NCI-H2107 treated with DMSO at 0.1 percent for 48 hours (cell line): Measurements from ENCODE around the gene PSMG4.

Experiments
- DNase-seq: peaks from one replicate; lab custom pipeline; 2025; ENCODE audit not compliant: unreplicated experiment; lab: John Stamatoyannopoulos, UW

Gene PSMG4

DNA sequence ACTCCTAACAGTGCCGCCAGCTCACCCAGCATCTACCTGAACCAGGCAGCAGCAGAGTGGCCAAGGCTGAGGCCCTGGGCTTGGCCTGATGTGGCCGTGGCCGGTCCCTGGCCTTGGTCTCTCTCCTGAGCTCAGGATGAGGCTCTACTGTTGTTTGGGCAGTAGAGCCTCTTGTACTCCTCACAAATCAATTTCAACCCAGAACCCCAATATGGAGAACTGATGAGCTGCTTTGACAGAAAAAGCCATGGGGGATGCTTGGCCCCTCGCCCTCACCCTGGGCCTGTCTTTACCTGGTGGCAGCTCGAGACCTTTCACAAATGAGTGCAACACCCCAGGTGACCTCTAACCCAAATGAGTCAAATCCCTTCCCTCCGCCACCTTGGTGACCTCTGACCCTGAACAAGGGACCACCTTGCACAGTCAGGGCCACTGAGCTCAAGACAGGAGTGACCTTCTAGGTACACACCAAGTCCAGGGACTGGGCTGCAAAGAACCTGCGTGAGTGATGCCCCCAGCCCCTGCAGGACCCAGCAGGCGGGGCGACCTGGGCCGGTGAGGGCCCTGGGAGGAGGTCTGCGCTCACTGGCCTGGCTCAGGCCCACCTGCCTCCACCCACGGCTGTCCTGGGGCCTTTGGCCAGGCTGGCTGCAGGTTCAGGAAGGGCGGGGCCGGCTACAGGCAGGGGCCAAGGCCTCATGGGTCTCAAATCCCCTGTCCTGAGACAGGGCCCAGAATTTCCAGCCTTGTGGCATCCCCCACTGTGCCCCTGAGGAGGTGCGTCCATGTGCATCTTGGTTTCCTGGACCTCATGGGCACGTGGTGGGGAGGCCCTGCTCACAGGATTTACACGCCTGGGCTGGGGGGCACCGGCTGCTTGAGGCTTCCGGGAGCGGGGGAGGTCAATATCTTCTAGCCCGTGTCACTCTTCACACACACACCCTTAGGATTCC, 30.2 kb downstream of the PSMG4 start:
- no peak for DNase-seq

DNA sequence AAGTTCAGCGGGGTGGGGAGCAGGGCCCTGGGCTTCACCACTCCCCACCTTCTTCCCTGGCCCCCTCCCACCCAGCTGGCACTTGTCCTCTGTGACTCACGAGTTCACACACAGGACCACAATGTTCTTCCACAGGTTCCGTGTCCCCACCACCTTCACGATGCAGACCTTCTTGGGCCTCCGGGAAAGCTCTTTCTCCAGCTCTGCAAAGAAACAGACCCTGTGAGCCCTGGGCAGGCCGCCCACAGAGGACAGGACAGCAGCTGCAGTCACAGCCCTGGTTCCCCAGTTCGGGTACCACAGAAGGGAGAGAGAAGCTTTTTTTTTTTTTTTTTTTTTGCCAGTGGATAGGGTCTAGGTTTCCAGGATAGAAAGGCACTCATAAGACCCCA, 30.9 kb downstream of the PSMG4 start:
- DNase-seq: no peak

- no peak for DNase-seq
Measured at GRCh38 chr6:3290149-3290930, 31.6 kb downstream of the PSMG4 start.

DNA sequence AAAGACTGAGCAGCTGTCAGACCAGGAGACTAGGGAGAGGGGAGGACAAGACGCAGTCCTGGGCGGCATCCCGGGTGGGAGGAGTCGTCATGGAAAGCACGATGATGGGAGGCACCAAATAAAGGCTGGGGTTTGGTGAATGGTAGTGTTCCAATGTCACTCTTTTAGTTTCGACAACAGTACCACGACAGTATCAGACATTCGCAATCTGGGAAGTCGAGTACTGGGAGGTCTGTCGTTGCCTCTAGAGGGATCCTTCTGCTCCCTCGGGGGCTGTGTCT, 32.1 kb downstream of the PSMG4 start:
- no peak for DNase-seq

GRCh38 chr6:3291346-3291745, 32.6 kb downstream of the PSMG4 start:
- no peak for DNase-seq

- no peak for DNase-seq
Measured at GRCh38 chr6:3291987-3292386, 33.2 kb downstream of the PSMG4 start.

DNA sequence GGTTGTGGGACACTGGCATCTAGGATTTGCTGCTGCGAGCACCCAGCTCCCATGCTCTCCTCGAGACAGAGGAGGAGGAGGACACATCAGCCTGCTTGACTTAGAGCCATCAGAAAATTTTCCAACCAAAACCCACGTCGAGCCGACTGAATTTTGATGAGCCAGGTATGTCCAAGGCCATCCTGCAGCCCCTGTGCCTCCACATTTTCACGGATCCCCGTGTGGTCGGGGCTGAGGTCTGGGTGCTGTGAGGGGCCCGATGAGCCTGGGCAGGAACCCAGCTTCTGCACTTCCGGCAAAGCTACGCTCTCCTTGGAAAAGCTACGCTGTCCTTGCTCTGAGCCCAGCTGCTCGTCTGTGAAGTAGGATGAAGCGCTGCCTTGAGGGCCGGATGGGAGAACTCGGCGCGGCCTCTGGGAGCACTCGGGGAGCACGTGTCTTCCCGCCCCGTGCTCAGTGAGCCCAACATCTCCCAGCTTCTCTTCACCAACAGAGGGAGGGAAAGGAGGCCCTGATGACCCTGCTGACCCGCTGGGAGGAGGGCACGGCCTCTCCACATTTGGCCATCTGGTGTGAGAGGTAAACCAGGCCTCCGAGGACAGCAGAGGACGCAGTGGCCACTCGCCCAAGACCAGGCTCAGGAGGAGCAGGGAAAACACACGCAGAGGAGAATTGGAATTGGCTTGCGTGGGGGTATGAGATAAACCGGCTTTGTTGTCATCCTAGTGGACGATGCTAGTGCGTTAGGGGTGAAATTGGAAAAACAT, 33.9 kb downstream of the PSMG4 start:
- DNase-seq: no peak

DNA sequence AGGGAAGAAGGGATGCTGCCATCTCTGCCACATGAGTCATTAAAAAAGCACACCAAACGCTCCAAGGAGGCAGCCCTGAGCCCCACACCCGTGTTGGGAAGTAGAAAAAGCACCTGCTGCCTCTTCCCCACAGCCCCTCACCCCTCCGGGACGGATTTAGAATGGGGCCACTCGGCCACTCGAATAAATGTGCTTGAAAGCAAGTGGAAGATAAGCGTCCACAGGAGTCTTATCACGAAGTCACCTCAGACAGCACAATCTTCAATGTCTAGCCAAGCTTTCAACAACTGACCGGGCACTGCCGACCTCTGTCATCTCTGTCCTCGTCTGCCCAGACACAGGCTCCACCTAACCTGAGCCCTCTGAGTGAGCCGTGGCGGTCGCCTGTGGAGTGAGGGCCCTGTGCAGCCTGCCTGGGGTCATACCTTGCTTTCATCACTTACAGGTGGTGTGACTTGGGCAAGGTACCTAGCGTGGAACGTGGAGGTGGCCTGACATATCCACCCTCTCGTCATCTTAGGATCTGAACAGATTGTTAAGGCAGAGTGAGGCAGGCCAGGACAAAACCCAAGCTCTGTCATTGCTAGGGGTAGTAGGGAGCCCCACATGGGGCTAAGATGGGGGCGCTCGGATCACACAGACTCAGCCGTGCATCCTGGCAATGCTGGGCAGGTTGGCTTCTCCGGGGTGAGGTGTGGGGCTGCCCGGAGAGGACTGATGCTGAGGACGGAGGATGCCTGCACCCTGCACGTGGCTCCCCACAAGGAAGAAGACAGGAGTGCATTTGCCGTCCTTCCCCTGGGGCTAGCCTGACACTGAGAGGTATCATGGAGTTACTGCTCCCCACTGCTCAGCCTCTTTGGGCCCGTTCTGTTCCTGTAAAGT, 34.8 kb downstream of the PSMG4 start:
- DNase-seq: no peak

- DNase-seq: no peak
Measured at GRCh38 chr6:3294396-3294795, 35.6 kb downstream of the PSMG4 start.

DNA sequence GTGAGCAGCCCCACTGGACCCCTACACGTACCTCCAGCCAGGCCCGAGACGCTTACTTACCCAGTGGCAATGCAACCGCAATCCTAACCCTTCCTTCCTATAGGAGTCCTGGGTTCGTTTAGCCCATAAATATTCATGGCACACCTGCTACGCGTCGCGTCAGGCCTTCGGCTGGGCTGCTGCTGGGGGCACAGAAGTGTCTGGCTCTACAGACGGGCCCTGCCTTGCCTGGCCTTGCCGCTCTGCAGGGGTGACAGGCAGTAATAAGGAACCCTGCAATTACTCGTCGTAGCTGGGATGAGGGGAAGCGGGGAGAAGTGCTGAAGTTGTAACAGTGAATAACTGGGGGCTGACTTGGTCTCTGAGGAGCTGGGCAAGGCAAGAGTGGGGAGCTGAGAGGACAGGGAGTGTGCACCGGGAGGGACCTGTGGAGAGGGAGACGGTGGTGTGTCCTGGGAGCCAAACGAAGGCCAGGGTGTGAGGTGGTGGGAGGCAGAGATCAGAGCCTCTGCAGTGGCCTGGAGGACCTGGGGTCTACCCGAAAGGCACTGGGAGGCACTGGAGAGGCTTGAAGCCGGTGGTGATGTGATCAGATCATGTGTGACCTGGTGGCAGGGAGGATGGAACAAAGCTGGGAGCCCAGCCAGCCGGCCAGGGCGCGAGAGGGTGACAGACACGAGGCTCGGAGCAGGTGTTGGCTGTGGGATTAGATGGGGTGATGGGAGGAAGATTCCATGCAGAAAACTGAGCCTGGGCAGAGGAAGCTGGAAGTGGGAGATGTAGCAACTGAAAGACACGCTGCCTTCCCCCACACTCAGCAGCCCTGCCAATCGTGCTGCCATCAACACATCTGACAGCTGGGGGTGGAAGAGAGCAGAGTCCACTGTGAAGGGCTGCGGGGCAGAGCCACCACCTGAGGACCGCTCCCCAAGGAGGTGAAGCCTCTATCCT, 36.4 kb downstream of the PSMG4 start:
- DNase-seq: peak; percentile 48

GRCh38 chr6:3296078-3296477, 37.3 kb downstream of the PSMG4 start:
- no peak for DNase-seq

DNA sequence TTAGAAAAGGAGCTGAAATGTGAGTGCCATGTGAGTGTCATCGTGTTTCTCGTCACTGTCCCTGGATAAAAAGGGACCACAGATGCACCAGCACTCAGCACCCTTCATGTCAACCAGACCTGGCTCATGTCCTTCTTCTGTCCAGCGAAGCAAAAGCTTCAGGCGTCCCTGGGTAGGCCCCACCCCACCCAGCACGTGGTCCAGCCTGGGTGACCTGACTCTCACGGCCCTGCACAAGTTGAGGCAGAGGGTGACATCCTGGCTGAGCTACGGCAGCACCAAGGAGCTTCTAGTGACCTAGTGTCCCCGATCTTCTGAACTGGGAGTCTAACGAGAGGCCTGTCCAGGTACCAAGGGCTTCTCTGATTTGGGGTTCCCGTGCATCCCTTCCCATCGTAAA, 37.8 kb downstream of the PSMG4 start:
- DNase-seq: no peak

DNA sequence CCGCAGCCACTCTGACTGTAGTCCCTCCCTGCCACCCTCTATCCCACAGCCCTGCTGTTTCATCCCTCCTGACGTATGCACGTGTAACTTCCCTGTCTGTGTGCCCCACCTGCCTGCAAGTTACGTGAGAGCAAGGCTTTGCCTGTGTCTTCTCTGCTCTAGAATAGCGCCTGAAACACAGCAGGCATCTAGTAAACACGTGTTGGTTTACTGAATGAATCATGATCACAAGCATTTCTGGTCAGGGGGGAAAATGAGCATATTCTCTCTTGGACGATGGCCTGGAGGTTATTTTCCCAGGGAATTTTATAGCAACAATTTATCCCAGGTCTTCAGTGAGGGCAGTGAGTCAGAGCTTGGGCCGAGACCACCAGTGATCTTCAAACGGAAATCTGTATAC, 38.3 kb downstream of the PSMG4 start:
- DNase-seq: peak; percentile 31

GRCh38 chr6:3297909-3298308, 39.2 kb downstream of the PSMG4 start:
- DNase-seq: no peak

DNA sequence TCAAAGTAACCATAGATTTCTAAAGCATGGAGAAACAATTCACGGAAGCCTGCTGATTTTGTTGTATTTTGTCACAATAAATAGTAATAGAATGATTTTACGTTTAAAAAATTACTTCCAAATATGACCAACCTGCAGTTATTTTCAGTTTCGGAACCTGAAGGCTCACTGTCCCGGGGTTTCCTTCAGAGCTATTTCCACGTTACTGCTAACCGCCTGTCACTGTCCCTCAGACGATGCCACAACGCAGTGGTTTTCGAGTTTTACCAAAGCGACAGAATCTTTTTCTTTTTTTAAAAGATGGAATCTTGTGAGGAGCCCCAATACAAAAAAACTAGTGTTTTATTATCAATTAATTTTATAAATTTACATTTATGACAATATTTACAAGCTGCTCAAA, 40.5 kb downstream of the PSMG4 start:
- DNase-seq: no peak

- no peak for DNase-seq
Measured at GRCh38 chr6:3301506-3301905, 42.8 kb downstream of the PSMG4 start.

DNA sequence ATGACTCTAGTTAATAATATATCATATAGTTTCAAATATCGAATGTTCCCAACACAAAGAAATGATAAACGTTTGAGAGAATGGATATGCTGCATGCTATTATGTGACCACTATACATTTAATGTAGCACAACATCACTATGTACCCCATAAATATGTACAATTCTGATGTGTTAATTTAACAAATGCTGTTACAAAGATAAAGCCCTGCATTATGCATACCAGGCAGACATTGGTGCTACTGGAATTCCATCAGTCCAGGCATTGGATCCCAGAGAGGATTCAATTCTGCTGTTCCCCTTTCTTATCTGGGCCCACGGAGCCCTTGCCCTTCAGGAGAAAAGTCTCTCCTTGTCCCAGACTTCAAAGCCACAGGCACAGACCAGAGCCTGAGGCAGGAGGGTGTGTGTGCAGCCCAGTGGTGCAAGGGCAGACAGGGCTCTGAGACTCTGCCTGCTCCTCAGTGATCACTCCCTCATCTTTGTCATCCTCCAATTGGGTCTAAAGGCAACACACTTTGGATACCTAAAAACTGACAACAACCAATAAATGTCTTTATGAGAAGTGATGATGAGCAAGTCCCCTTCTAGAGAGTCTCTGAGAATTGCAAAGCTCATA, 45.2 kb downstream of the PSMG4 start:
- no peak for DNase-seq

GRCh38 chr6:3304500-3305215, 45.9 kb downstream of the PSMG4 start:
- no peak for DNase-seq

- no peak for DNase-seq
Measured at GRCh38 chr6:3305216-3305565, 46.4 kb downstream of the PSMG4 start.
